ENCODE data around the gene NMU. TPM values are rescaled to one million over a fixed set of nuclear protein-coding genes. Genes with fewer than 3 reads are reported as not detected.

The NMU gene
- total RNA-seq, 1 experiment from 2014 or later, result 8.5 TPM

DNA sequence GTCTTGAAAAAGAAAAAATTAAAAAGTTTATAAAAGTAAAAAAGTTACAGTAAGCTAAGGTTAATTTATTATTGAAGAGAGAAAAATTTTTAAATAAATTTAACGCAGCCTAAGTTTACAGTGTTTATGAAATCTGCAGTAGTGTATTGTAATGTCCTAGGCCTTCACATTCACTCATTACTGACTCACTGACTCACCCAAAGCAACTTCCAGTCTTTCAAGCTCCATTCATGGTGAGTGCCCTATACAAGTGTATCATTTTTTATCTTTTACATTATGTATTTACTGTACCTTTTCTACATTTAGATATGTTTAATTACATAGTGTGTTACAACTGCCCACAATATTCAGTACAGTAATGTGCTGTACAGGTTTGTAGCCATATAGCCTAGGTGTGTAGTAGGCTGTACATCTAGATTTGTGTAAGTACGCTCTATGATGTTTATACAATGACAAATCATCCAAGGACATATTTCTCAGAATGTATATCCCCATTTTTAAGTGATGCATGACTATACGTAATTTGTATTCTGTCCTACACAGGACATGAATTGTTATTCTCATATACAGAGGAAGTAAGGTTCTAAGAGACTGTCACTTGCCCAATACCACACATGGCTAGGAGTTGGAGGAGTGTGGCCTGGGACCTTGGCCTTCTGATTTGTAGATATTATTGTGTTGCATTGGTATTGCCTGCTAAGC lies 24.6 kb downstream of the NMU start:
- Mint-ChIP-seq H3K4me3 (ENCODE audit: unreplicated experiment) (no peak overlapping the region), H3K36me3 (ENCODE audit: insufficient read depth, unreplicated experiment) (peaks cover 4% of the 10 kb centered on the region), H3K27ac (ENCODE audit: low read depth, unreplicated experiment) (peak overlapping the region; percentile 82), H3K4me1 (ENCODE audit: insufficient read depth, unreplicated experiment) (peaks cover 25% of the 10 kb centered on the region), H3K9me3 (ENCODE audit: unreplicated experiment) (no peaks in the 10 kb centered on the region), H3K27me3 (ENCODE audit: insufficient read depth, unreplicated experiment) (no peaks in the 10 kb centered on the region)
- DNase-seq (ENCODE audit: unreplicated experiment), result peak; percentile 60
- POLR2A ChIA-PET, result interaction anchor here (1.2 to 3.5 kb wide), 4 partner anchors 16 to 122 kb away, joined by 3 to 55 read pairs (median 12); partner anchors contain the start of gene CLOCK
- no TSS peak for BruUV-seq (replicated peaks)
- intact Hi-C loops (cut with micrococcal nuclease), result no loop called here
- TF ChIP-seq, protein P1, sequence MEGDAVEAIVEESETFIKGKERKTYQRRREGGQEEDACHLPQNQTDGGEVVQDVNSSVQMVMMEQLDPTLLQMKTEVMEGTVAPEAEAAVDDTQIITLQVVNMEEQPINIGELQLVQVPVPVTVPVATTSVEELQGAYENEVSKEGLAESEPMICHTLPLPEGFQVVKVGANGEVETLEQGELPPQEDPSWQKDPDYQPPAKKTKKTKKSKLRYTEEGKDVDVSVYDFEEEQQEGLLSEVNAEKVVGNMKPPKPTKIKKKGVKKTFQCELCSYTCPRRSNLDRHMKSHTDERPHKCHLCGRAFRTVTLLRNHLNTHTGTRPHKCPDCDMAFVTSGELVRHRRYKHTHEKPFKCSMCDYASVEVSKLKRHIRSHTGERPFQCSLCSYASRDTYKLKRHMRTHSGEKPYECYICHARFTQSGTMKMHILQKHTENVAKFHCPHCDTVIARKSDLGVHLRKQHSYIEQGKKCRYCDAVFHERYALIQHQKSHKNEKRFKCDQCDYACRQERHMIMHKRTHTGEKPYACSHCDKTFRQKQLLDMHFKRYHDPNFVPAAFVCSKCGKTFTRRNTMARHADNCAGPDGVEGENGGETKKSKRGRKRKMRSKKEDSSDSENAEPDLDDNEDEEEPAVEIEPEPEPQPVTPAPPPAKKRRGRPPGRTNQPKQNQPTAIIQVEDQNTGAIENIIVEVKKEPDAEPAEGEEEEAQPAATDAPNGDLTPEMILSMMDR (IDR thresholded peaks at IDR 0.05; ENCODE audit: unreplicated experiment), result no peak
- CTCF ChIA-PET, result interaction anchor here (0.6 to 1.9 kb wide), 7 partner anchors 27 to 977 kb away, joined by 3 to 5 read pairs (median 3); partner anchors contain the start of gene SRD5A3

DNA sequence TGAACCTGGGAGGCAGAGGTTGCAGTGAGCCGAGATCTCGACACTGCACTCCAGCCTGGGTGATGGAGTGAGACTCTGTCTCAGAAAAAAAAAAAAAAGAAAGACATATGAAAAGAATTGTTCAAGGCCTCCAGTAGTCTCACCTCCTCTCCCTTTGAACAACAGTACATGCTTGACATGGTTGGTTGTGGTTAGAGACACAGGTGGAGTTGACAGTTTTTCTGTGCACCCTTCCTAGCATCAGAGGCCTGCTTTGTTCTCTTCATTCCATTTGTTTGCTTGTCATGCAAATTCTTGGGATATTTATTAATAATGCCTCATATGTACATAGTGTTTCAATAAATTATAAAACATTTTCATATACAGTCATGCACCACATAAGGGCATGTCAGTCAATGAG lies 25.7 kb downstream of the NMU start:
- H3K27me3 Mint-ChIP-seq (ENCODE audit: insufficient read depth, unreplicated experiment), result no peaks in the 10 kb centered on the region
- peaks cover 25% of the 10 kb centered on the region for H3K4me1 Mint-ChIP-seq (ENCODE audit: insufficient read depth, unreplicated experiment)
- intact Hi-C loops (cut with micrococcal nuclease), result no loop called here
- H3K9me3 Mint-ChIP-seq (ENCODE audit: unreplicated experiment), result no peaks in the 10 kb centered on the region
- DNase-seq (ENCODE audit: unreplicated experiment), result peak; percentile 16
- no TSS peak for BruUV-seq (replicated peaks)
- ChIA-PET CTCF (interaction anchor here (0.6 to 1.7 kb wide), 7 partner anchors 18 to 256 kb away, joined by 3 to 7 read pairs (median 5); no protein-coding TSS in a partner anchor), POLR2A (interaction anchor here (0.8 to 3.5 kb wide), 11 partner anchors 14 to 255 kb away, joined by 3 to 55 read pairs (median 8); partner anchors contain the start of genes CLOCK, EXOC1 and NMU)
- H3K4me3 Mint-ChIP-seq (ENCODE audit: unreplicated experiment), result no peak overlapping the region
- TF ChIP-seq, protein P1 (IDR thresholded peaks at IDR 0.05; ENCODE audit: unreplicated experiment), result no peak
- peaks cover 4% of the 10 kb centered on the region for H3K36me3 Mint-ChIP-seq (ENCODE audit: insufficient read depth, unreplicated experiment)
- peak overlapping the region; percentile 97 for H3K27ac Mint-ChIP-seq (ENCODE audit: low read depth, unreplicated experiment)

DNA sequence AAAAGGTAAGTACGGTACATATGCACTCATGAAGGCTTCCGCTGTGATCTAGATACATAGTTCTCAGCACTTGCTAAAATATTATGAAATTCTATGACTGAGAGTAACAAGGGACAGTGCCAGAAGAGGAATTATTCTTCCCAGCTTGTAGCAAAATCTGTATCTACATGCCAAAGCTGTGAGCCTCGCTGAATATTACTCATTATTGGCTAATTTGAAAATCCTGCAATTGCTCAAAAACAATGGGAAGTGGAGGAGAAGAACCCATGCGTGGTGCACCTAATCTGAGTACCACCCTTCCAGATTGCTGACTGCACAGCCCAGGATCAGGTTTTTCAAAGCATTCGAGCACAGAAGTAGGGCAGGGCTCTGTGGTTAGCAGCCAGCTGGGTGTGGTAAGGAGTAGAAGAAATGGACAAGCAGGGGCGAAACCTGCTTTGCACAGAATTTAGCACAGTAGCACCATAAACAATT lies 26.7 kb downstream of the NMU start:
- peak overlapping the region; percentile 70 for H3K4me3 Mint-ChIP-seq (ENCODE audit: unreplicated experiment)
- no peaks in the 10 kb centered on the region for H3K9me3 Mint-ChIP-seq (ENCODE audit: unreplicated experiment)
- peak; percentile 94 for DNase-seq (ENCODE audit: unreplicated experiment)
- H3K27me3 Mint-ChIP-seq (ENCODE audit: insufficient read depth, unreplicated experiment), result no peaks in the 10 kb centered on the region
- H3K36me3 Mint-ChIP-seq (ENCODE audit: insufficient read depth, unreplicated experiment), result peaks cover 4% of the 10 kb centered on the region
- H3K4me1 Mint-ChIP-seq (ENCODE audit: insufficient read depth, unreplicated experiment), result peaks cover 25% of the 10 kb centered on the region
- H3K27ac Mint-ChIP-seq (ENCODE audit: low read depth, unreplicated experiment), result peak overlapping the region; percentile 97
- intact Hi-C loops (cut with micrococcal nuclease), result loop anchor here (1.0 to 2.0 kb wide), 2 partner anchors 29 to 256 kb away; no protein-coding TSS in a partner anchor
- POLR2A ChIA-PET, result interaction anchor here (0.6 to 3.5 kb wide), 18 partner anchors 10 to 269 kb away, joined by 3 to 55 read pairs (median 4); partner anchors contain the start of genes CLOCK, EXOC1 and NMU
- CTCF ChIA-PET, result interaction anchor here (0.6 to 1.7 kb wide), 7 partner anchors 16 to 257 kb away, joined by 3 to 7 read pairs (median 5); no protein-coding TSS in a partner anchor
- BruUV-seq (replicated peaks), result no TSS peak
- TF ChIP-seq, protein P1 (IDR thresholded peaks at IDR 0.05; ENCODE audit: unreplicated experiment), result no peak

DNA sequence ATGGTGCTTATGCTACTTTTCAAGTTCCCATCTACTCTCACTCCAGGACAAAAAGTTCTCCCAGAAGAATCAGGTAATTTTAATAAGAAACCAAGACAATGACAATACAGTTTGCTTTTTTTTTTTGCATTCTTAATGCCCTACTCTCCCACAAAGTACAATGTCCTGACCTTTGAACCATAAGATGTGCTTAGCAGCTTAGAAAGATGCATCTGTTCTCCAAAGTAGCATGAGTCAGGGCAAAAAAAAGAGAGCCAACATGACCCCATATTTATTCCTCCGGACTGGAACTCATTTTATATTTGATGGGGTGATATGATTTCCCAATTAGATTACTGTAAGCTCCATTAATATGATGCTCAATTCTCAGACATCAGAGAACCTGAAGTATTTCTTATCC lies 27.5 kb downstream of the NMU start:
- intact Hi-C loops (cut with micrococcal nuclease), result loop anchor here (2.0 kb wide), 1 partner anchor 30 kb away; no protein-coding TSS in a partner anchor
- H3K36me3 Mint-ChIP-seq (ENCODE audit: insufficient read depth, unreplicated experiment), result peaks cover 4% of the 10 kb centered on the region
- POLR2A ChIA-PET, result interaction anchor here (0.6 to 3.5 kb wide), 14 partner anchors 9 to 263 kb away, joined by 3 to 55 read pairs (median 6); partner anchors contain the start of genes CLOCK and NMU
- H3K27me3 Mint-ChIP-seq (ENCODE audit: insufficient read depth, unreplicated experiment), result no peaks in the 10 kb centered on the region
- peak overlapping the region; percentile 97 for H3K27ac Mint-ChIP-seq (ENCODE audit: low read depth, unreplicated experiment)
- H3K4me1 Mint-ChIP-seq (ENCODE audit: insufficient read depth, unreplicated experiment), result peaks cover 25% of the 10 kb centered on the region
- H3K4me3 Mint-ChIP-seq (ENCODE audit: unreplicated experiment), result peak overlapping the region; percentile 70
- BruUV-seq (replicated peaks), result no TSS peak
- TF ChIP-seq, protein P1 (IDR thresholded peaks at IDR 0.05; ENCODE audit: unreplicated experiment), result no peak
- CTCF ChIA-PET, result interaction anchor here (0.6 to 1.6 kb wide), 9 partner anchors 15 to 263 kb away, joined by 3 to 9 read pairs (median 3); no protein-coding TSS in a partner anchor
- no peaks in the 10 kb centered on the region for H3K9me3 Mint-ChIP-seq (ENCODE audit: unreplicated experiment)
- DNase-seq (ENCODE audit: unreplicated experiment), result peak; percentile 11
